SK-N-SH (cell line): Measurements from ENCODE around the gene EPHA5.

Experiments
- EZH2phosphoT487 ChIP-seq: fragments of 200-600 bp; sonication (generic); IDR thresholded peaks from 2 replicates; pipeline ENCODE4 v1.6.1; 2017; ENCODE audit warnings: low read depth, mixed run types, mild to moderate bottlenecking, antibody characterized with exemption, moderate library complexity, borderline replicate concordance
- NFIC ChIP-seq: IDR thresholded peaks from 2 replicates; pipeline ENCODE4 v1.4.0; 2012; ENCODE audit warnings: borderline replicate concordance
- RAD21 ChIP-seq: IDR thresholded peaks from 2 replicates; pipeline ENCODE4 v1.6.1; 2012; ENCODE audit warnings: mild to moderate bottlenecking, low read length
- TCF12 ChIP-seq: IDR thresholded peaks from 2 replicates; pipeline ENCODE4 v1.4.0; 2012
- TF ChIP-seq, protein P1 (sequence below): fragments of 200-600 bp; sonication (generic); IDR thresholded peaks from 2 replicates; pipeline ENCODE4 v1.6.1; 2017; ENCODE audit warnings: antibody characterized with exemption, mild to moderate bottlenecking, moderate library complexity

DNA sequence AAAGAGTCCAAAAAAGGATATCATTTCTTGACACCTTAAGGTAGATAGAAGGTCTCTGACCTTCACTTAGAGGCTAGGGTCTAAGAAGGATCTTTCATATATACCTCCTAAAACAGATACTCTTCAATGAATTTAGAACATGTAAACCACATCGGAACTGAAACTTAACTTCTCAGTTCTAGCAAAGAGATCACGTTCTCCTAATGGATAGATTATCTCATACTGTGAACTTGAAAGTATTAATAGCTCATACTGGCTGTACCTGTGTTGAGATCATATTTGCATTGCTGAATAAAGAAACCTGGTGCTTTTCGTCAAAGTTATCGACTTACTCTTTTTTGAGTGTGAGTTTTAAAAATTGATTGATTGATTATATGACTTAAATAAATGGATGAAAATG, 353.8 kb downstream of the EPHA5 start:
- TF ChIP-seq, protein P1, sequence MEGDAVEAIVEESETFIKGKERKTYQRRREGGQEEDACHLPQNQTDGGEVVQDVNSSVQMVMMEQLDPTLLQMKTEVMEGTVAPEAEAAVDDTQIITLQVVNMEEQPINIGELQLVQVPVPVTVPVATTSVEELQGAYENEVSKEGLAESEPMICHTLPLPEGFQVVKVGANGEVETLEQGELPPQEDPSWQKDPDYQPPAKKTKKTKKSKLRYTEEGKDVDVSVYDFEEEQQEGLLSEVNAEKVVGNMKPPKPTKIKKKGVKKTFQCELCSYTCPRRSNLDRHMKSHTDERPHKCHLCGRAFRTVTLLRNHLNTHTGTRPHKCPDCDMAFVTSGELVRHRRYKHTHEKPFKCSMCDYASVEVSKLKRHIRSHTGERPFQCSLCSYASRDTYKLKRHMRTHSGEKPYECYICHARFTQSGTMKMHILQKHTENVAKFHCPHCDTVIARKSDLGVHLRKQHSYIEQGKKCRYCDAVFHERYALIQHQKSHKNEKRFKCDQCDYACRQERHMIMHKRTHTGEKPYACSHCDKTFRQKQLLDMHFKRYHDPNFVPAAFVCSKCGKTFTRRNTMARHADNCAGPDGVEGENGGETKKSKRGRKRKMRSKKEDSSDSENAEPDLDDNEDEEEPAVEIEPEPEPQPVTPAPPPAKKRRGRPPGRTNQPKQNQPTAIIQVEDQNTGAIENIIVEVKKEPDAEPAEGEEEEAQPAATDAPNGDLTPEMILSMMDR, result no peak
- TF ChIP-seq TCF12 (no peak), RAD21 (no peak), NFIC (no peak), EZH2phosphoT487 (no peak)
